ENCODE measurements around the gene CHP2.

GRCh38 chr16:23739516-23739915, 15.3 kb upstream of the CHP2 start:
- TF ChIP-seq POLR2A (IDR thresholded peaks at IDR 0.05; ENCODE audit: low read depth) (no peak), CTCF (IDR thresholded peaks at IDR 0.05) (no peak)

All from esophagus muscularis mucosa (tissue), 3 donors.